IMR-90 (cell line): ENCODE data around the gene ANKRD11. TPM values are rescaled to one million over a fixed set of nuclear protein-coding genes. Genes with fewer than 3 reads are reported as not detected.

Experiments
- ATAC-seq: fragments of 200-7000 bp; cut with Tn5 transposase; 2 replicates; pipeline ENCODE4 v1.9.1; 2020; ENCODE audit warnings: low read depth, mild to moderate bottlenecking, moderate library complexity
- BruUV-seq: library from RNA; stranded (reverse); fragments of 400-500 nt; replicated peaks from 2 replicates; lab custom pipeline; 2021; lab: Mats Ljungman, UMichigan
- CTCF ChIA-PET: fragments of 300-600 bp; formaldehyde crosslinking; extraction: SDS; loops from one replicate; lab custom pipeline; 2021; ENCODE audit warnings: antibody characterized with exemption; lab: Yijun Ruan, JAX
- POLR2A ChIA-PET: fragments of 300-600 bp; sonication (Branson Sonifier 250); formaldehyde crosslinking; loops from one replicate; lab custom pipeline; 2022; ENCODE audit warnings: antibody characterized with exemption; ENCODE audit not compliant: unreplicated experiment; lab: Charles Lee
- DNase-seq: peaks from one replicate; pipeline ENCODE4 v3.0.0; 2013
- H2AFZ ChIP-seq: replicated peaks from 2 replicates; pipeline ENCODE3; 2013; ENCODE audit warnings: low read length, mild to moderate bottlenecking; ENCODE audit not compliant: poor library complexity
- H2AK5ac ChIP-seq: 2 replicates; pipeline ENCODE4 v1.6.1; 2013; ENCODE audit warnings: low read depth, low read length, inconsistent platforms
- H2AK9ac ChIP-seq: replicated peaks from 2 replicates; pipeline ENCODE3; 2013; ENCODE audit warnings: mild to moderate bottlenecking, low read depth, low read length, moderate library complexity; ENCODE audit not compliant: poor library complexity
- H2BK120ac ChIP-seq: 2 replicates; pipeline ENCODE4 v1.6.1; 2013; ENCODE audit warnings: low read depth, low read length, inconsistent platforms
- H2BK15ac ChIP-seq: 3 replicates; pipeline ENCODE4 v1.6.1; 2013; ENCODE audit warnings: low read depth, low read length, inconsistent platforms
- H2BK20ac ChIP-seq: 2 replicates; pipeline ENCODE4 v1.6.1; 2013; ENCODE audit warnings: low read depth, mild to moderate bottlenecking, inconsistent platforms, low read length, moderate library complexity
- H2BK5ac ChIP-seq: 2 replicates; pipeline ENCODE4 v1.6.1; 2013; ENCODE audit warnings: mild to moderate bottlenecking, low read depth, low read length, inconsistent platforms; ENCODE audit not compliant: poor library complexity, severe bottlenecking
- H3K14ac ChIP-seq: replicated peaks from 2 replicates; pipeline ENCODE4 v1.6.1; 2013; ENCODE audit warnings: low read depth, low read length, inconsistent platforms
- H3K18ac ChIP-seq: 2 replicates; pipeline ENCODE4 v1.6.1; 2013; ENCODE audit warnings: low read depth, low read length, control low read depth
- H3K23ac ChIP-seq: 2 replicates; pipeline ENCODE4 v1.6.1; 2013; ENCODE audit warnings: low read depth, low read length, inconsistent platforms
- H3K27ac ChIP-seq: 2 replicates; pipeline ENCODE4 v1.5.1; 2013; ENCODE audit warnings: mild to moderate bottlenecking, control low read depth, low read length; ENCODE audit not compliant: insufficient read depth
- H3K27me3 ChIP-seq: 2 replicates; pipeline ENCODE4 v1.6.1; 2013; ENCODE audit warnings: low read length; ENCODE audit not compliant: control insufficient read depth, insufficient read depth
- H3K36me3 ChIP-seq: 2 replicates; pipeline ENCODE4 v1.6.1; 2013; ENCODE audit warnings: low read length, mixed read lengths; ENCODE audit not compliant: control insufficient read depth, insufficient read depth
- H3K4ac ChIP-seq: 2 replicates; pipeline ENCODE4 v1.6.1; 2013; ENCODE audit warnings: low read depth, low read length, inconsistent platforms
- H3K4me1 ChIP-seq: 2 replicates; pipeline ENCODE4 v1.6.1; 2013; ENCODE audit warnings: low read length, mixed read lengths; ENCODE audit not compliant: control insufficient read depth, insufficient read depth
- H3K4me2 ChIP-seq: 2 replicates; pipeline ENCODE4 v1.6.1; 2013; ENCODE audit warnings: low read depth, mild to moderate bottlenecking, control low read depth, low read length, moderate library complexity
- H3K4me3 ChIP-seq: 2 replicates; pipeline ENCODE4 v1.5.1; 2013; ENCODE audit warnings: low read depth, mild to moderate bottlenecking, control low read depth, low read length, moderate library complexity; ENCODE audit not compliant: insufficient read depth
- H3K56ac ChIP-seq: 2 replicates; pipeline ENCODE4 v1.6.1; 2013; ENCODE audit warnings: low read length, inconsistent platforms; ENCODE audit not compliant: insufficient read depth; ENCODE audit errors: extremely low read depth
- H3K79me1 ChIP-seq, 2 experiments: 2 replicates each; pipeline ENCODE4 v1.6.1; 2013; ENCODE audit warnings: low read length in 2 of 2, inconsistent platforms in 1 of 2, low read depth in 1 of 2
- H3K9ac ChIP-seq: 2 replicates; pipeline ENCODE4 v1.6.1; 2013; ENCODE audit warnings: low read depth, low read length, control low read depth
- H3K9me1 ChIP-seq: 2 replicates; pipeline ENCODE4 v1.6.1; 2013; ENCODE audit warnings: low read length, inconsistent platforms; ENCODE audit not compliant: insufficient read depth
- H3K9me3 ChIP-seq: 2 replicates; pipeline ENCODE4 v1.6.1; 2013; ENCODE audit warnings: low read length; ENCODE audit not compliant: control insufficient read depth, insufficient read depth
- H4K20me1 ChIP-seq: 2 replicates; pipeline ENCODE4 v1.6.1; 2013; ENCODE audit warnings: low read length, inconsistent platforms; ENCODE audit not compliant: insufficient read depth
- H4K5ac ChIP-seq: 2 replicates; pipeline ENCODE4 v1.6.1; 2013; ENCODE audit warnings: mild to moderate bottlenecking, low read depth, low read length, control low read depth
- H4K8ac ChIP-seq, 2 experiments: 2 replicates each; pipeline ENCODE4 v1.6.1; 2013; ENCODE audit warnings: low read depth in 2 of 2, low read length in 2 of 2, control low read depth in 1 of 2, inconsistent platforms in 1 of 2
- H4K91ac ChIP-seq: 2 replicates; pipeline ENCODE4 v1.6.1; 2013; ENCODE audit warnings: low read depth, low read length, inconsistent platforms; ENCODE audit not compliant: insufficient read depth
- BHLHE40 ChIP-seq: fragments of 150-350 bp; IDR thresholded peaks from 2 replicates; pipeline ENCODE4 v1.6.1; 2016; ENCODE audit warnings: mild to moderate bottlenecking, low read depth, low read length
- CEBPB ChIP-seq: IDR thresholded peaks from 2 replicates; pipeline ENCODE4 v1.6.1; 2012; ENCODE audit warnings: low read depth, low read length, improper control_type of control experiment
- CHD1 ChIP-seq: IDR thresholded peaks from 2 replicates; pipeline ENCODE4 v1.6.1; 2012; ENCODE audit warnings: low read depth, low read length, improper control_type of control experiment
- POLR2A ChIP-seq: IDR thresholded peaks from 2 replicates; pipeline ENCODE4 v1.6.1; 2012; ENCODE audit warnings: mild to moderate bottlenecking, low read depth, low read length
- WGBS, 2 experiments: methylation state at CpG; one replicate each; pipeline versions ENCODE4 v1.1.5 to v1.1.7; 2013; ENCODE audit warnings: missing lambda C conversion rate in 2 of 2; ENCODE audit not compliant: insufficient read length in 1 of 2; ENCODE audit errors: extremely low coverage in 2 of 2; 5-methylcytosine and 5-hydroxymethylcytosine counted together
- dilution Hi-C: fragments of 300-500 bp; cut with HindIII; formaldehyde crosslinking; loops from one replicate; pipeline ENCODE4 v1.14.3; 2018; ENCODE audit warnings: low sequenced_read_pairs; ENCODE audit not compliant: unreplicated experiment
- in situ Hi-C: fragments of 300-500 bp; cut with MboI; formaldehyde crosslinking; loops from 3 replicates; pipeline ENCODE4 v1.14.3; 2019; ENCODE audit warnings: low sequenced_read_pairs, inconsistent platforms, mixed read lengths
- intact Hi-C: fragments of 100-400 bp; cut with micrococcal nuclease; formaldehyde crosslinking; loops from 2 replicates; pipeline ENCODE4 v1.10.0; 2022
- polyA plus RNA-seq, 3 experiments: library from polyadenylated mRNA; depleted of rRNA; stranded (reverse); fragments of >200 nt; gene quantifications; 2 replicates each; pipeline ENCODE4 v1.2.3, GENCODE V29; 2012; ENCODE audit warnings: low replicate concordance in 1 of 3
- total RNA-seq: library from RNA; depleted of rRNA; stranded (reverse); fragments of >200 nt; gene quantifications from 2 replicates; pipeline ENCODE4 v1.2.3, GENCODE V29; 2012

The ANKRD11 gene
- total and polyA plus RNA-seq, 2 of the 4 experiments (the other 2 are of a cell fraction), result 46.8 to 71.9 TPM

- H3K79me1 ChIP-seq, result peaks cover 24 to 52% of the 10 kb centered on the region in 2 experiments
- no peak overlapping the region for H3K56ac ChIP-seq
- TF ChIP-seq BHLHE40 (no peak), CEBPB (no peak), CHD1 (no peak), POLR2A (no peak)
- no peak overlapping the region for H4K8ac ChIP-seq
- peaks cover 21% of the 10 kb centered on the region; the same call in 1 of the 2 replicates for H4K20me1 ChIP-seq
- ChIA-PET POLR2A (no interaction called here), CTCF (interaction anchor here (0.7 kb wide), 2 partner anchors 214 to 222 kb away, joined by 3 to 6 read pairs; no protein-coding TSS in a partner anchor)
- no peak overlapping the region for H3K27ac ChIP-seq
- no peak overlapping the region for H3K4me3 ChIP-seq
- no peak overlapping the region for H2AK9ac ChIP-seq
- H2BK20ac ChIP-seq, result no peak overlapping the region
- no peak overlapping the region for H3K18ac ChIP-seq
- no peak overlapping the region for H2BK120ac ChIP-seq
- H3K4me2 ChIP-seq, result no peak overlapping the region
- H3K9me1 ChIP-seq, result peaks cover 6% of the 10 kb centered on the region; the same call in 1 of the 2 replicates
- H3K4ac ChIP-seq, result no peak overlapping the region
- ATAC-seq (no peak), DNase-seq (no peak)
- H3K14ac ChIP-seq, result no peak overlapping the region
- H2AK5ac ChIP-seq, result no peak overlapping the region
- H2AFZ ChIP-seq, result no peak overlapping the region
- WGBS, 2 experiments, result 96% methylated on average over 4 of the region's 9 CpGs; no CpG with 5 or more reads in 1 of the 2 experiments
- intact Hi-C loops, result no loop called here
- H2BK15ac ChIP-seq, result no peak overlapping the region
- peaks cover 26% of the 10 kb centered on the region for H3K36me3 ChIP-seq
- no peaks in the 10 kb centered on the region for H3K27me3 ChIP-seq
- no peak overlapping the region for H4K91ac ChIP-seq
- dilution Hi-C loops, result no loop called here
- H3K9ac ChIP-seq, result no peak overlapping the region
- in situ Hi-C loops, result no loop called here
- no peak overlapping the region for H2BK5ac ChIP-seq
- H3K4me1 ChIP-seq, result peaks cover 13% of the 10 kb centered on the region
- no peak overlapping the region for H3K23ac ChIP-seq
- H3K9me3 ChIP-seq, result no peaks in the 10 kb centered on the region
- no TSS peak for BruUV-seq
- no peak overlapping the region for H4K5ac ChIP-seq
Observed at GRCh38 chr16:89510526-89510925, 20.2 kb upstream of the ANKRD11 start.
